Measurements from ENCODE around the gene TWNK. TPM values are rescaled to one million over a fixed set of nuclear protein-coding genes. Genes with fewer than 3 reads are reported as not detected.
A peak's percentile ranks its signal among the peaks of the same experiment; 100 is the strongest.
"Not testable (repeated sequence)": the region's sequence is repeated elsewhere in the genome, so short reads cannot be mapped to it uniquely, and the experiment has no call there.

TWNK gene
- total RNA-seq, 1 experiment from 2014 or later: 18.8 TPM

DNA sequence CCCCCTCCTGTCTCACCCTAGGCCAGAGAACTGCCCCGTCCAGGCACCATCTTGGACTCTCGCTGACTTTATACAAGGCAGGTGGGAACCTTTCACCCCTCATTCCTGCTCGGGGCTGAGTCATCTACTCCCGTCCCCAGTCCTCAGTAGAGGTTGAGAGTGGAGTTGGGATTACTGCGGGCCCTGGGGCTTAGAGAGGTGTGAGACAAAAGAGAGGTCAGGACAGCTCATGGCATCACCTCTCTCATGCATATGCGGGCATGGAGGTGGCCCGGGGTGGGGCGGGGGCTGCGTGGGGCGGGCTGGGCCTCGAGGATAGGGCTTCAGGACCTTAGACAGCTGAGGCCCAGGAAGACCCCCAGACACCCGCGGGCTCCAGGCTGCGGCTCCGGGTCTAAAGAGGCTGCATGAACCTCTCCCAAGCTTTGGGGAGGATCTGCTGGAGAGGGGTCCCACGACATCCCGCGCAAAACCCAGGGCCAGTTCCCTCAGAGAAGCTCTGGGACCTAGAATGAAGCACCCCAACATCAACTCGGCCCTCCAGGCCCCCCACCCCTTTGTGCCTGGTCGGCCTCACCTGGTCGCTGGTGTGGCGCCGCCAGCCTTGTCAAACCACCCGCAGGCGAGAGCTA lies 43.3 kb downstream of the TWNK start:
- DNase-seq (ENCODE audit: low spot score): no peak

GRCh38 chr10:101031128-101031795 lies 43.9 kb downstream of the TWNK start, which contains the start of the genes PDZD7 and SFXN3:
TSS of gene PDZD7 (minus strand) at chr10:101031129. CDS start at chr10:101030219, 910 bp downstream.
TSS of gene SFXN3 (plus strand) at chr10:101031234. CDS start at chr10:101034695, 3,461 bp downstream.
- DNase-seq (ENCODE audit: low spot score): peak; percentile 93

DNA sequence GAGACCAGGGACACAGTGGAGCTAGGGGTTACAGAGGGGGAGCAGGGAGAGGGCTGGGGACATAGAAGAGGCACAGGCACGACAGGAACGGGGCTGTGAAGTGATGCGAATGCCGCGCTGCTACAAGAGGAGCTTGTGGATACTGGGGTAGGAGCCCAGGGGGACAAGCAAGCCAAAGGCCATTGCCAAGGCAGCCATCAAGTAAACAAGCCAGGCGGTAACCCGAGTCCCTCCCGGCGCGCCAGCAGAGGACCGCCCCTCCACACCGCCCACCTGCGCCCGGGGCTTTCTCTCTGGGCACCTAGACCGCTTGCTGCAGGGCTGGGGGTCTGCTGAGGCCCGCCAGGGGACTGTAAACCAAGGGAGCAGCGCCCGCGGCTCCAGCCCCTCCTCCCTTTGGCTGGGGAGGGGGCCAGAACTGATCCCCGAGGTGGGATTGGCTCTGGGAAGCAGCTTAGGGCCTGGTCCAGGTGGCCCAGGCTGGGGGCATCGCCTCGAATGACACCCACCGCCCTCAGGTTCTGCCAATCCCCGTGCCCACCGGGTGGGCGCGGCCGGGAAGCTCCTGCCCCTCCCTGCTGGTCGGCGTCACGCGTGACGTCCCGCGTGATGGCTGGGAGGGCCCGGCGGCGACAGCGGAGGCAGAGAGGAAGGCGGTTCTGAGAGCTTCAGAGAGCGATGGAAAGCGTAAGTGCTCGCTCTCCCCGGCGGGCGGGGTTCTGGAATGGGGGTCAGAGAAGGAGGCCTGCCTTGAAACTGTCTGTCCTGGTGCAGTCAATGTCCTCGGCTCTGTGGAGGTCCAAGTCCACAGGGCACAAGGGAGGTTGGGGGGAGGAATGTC lies 44.7 kb downstream of the TWNK start:
- peak; percentile 64 for DNase-seq (ENCODE audit: low spot score)

- peak; percentile 73 for DNase-seq (ENCODE audit: low spot score)
These were observed 45.4 kb downstream of the TWNK start for GRCh38 chr10:101032637-101033224.

- peak; percentile 41 for DNase-seq (ENCODE audit: low spot score)
These were observed 45.9 kb downstream of the TWNK start for GRCh38 chr10:101033276-101033675.

DNA sequence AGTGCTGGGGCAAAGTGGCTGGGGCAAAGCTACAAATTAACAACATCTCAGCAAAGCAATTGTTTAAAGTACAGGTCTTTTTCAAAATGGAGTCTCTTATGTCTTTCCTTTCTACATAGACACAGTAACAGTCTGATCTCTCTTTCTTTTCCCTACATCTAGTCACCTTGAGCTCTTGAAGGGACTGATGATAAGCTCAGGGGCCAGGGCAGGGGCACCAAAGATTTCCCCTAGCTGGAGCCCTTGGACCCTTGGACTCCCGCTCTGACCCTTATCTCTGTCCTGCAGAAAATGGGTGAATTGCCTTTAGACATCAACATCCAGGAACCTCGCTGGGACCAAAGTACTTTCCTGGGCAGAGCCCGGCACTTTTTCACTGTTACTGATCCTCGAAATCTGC lies 47.1 kb downstream of the TWNK start:
- DNase-seq (ENCODE audit: low spot score): not testable (repeated sequence)

GRCh38 chr10:101035314-101035713 lies 48.0 kb downstream of the TWNK start:
- no peak for DNase-seq (ENCODE audit: low spot score)

GRCh38 chr10:101035916-101036702 lies 48.8 kb downstream of the TWNK start:
- no peak for DNase-seq (ENCODE audit: low spot score)

- DNase-seq (ENCODE audit: low spot score): no peak
These were observed 49.4 kb downstream of the TWNK start for GRCh38 chr10:101036726-101037125.

DNA sequence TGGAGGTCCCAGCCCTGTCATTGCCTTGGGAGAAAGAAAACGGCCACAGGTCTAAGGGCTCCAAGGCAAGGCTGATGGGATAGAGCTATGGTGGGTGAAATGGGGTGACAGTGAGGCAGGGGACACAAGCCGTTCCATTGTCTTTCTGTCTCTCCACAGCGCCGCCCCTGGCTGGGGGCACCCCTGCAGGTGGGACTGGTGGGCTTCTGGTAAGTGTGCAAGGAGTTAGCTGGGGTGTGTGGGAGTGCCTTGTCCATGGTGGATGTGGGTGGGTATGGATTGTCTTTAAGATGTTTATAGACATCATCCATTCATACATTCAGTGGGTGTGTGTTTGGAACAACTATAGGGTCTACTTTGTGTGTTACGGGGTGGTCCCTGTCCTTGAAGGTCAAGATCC lies 51.1 kb downstream of the TWNK start:
- no peak for DNase-seq (ENCODE audit: low spot score)

- DNase-seq (ENCODE audit: low spot score): no peak
These were observed 52.7 kb downstream of the TWNK start for GRCh38 chr10:101040061-101040460.

DNA sequence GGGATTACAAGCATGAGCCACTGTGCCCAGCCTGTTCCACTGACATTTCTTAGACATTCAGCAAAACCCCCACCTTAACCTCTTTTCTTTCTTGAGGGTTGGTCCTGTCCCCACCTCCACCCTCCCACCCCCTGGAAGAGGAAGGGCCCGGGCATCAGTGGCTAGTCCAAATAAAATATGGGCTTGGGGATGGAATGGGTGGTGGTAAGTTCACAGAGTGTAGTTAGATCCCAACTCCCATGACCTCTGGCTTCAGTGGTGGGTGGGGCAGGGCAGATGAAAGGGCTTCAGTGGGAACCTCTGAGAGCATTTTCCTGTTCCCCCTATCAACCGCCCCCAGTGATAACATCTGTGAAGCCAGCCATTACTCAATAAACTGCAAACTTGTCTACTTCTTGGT lies 53.5 kb downstream of the TWNK start:
- DNase-seq (ENCODE audit: low spot score): no peak

- DNase-seq (ENCODE audit: low spot score): peak; percentile 90
These were observed 54.0 kb downstream of the TWNK start for GRCh38 chr10:101041252-101041761.

DNA sequence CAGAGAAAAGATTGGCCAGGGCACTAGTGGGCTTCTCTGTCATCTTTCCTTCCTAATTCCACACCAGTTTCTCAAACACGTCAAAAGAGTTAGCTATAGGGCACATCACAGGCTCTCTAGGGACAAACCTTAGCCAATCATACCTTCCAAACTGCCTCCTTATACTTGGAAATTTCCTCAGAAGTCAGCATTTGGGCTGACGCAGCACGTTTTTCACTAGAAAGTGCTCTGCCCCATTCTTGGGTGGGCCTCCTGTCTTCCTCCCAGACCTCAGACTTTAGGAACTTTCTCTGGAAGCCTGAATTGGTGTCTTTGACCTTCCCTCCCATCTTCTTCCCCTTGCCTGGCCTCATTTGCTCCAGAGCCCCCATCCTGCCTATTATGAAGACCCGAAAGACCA lies 54.8 kb downstream of the TWNK start:
- DNase-seq (ENCODE audit: low spot score): no peak

DNA sequence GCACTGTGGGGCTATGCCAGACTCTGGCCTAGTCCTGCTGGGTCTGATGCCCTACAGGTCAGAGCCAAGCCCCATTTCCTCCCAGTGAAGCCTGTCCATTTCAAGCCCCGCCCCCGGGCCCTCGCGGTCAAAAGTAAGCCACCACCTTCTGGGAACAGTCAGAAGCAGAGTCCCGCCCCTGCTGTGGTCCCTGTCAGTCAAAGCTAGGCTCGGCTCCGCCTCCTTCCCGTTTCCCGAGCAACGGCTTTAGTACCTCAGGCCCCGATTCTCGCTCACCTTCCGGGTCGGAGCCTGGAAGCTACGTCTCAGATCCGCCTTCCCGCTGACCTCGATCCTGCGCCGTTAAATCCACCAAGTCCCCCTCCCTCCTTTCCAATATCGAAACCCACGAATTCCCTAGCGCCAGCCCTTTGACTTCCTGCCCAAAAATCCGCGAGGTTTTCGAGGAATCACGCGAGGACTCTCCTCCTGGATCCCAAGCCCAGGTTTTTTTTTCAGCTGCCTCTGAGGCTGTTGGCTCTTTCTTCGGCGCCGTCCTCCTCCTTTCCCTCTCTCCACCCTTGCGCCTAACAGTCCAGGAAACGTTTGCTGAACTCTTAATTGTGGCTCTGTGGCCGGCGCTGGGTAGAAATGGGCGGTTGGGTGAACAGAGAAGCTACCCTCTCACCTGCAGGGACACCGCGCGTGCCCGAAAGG lies 55.5 kb downstream of the TWNK start:
- peak; percentile 99 for DNase-seq (ENCODE audit: low spot score)

DNA sequence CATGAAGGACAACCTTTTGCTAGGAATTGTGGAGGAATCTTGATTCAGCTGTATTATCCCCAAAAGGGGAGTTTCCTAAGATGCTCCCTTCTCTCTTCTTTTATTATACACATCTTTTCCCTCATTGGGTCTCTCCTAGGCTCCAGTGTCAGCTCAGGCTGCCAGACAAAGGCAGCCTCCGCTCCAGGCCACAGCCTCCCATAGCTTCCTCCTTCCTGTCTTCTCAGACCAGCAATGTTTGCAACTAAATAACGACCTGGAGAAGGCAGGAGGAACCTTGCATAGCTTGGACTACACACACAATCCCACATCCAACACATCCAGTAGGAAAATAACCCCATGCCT lies 56.0 kb downstream of the TWNK start:
- DNase-seq (ENCODE audit: low spot score): no peak
